Caco-2 (cell line): ENCODE measurements around the gene LRIT1. TPM values are rescaled to one million over a fixed set of nuclear protein-coding genes. Genes with fewer than 3 reads are reported as not detected.
A peak's percentile ranks its signal among the peaks of the same experiment; 100 is the strongest.

Experiments
- BruUV-seq: library from RNA; stranded (reverse); fragments of 400-500 nt; replicated peaks from 2 replicates; lab custom pipeline; 2021; lab: Mats Ljungman, UMichigan
- CTCF ChIA-PET: fragments of 300-600 bp; sonication (Branson Sonifier 250); formaldehyde crosslinking; loops from one replicate; lab custom pipeline; 2022; ENCODE audit warnings: antibody characterized with exemption; lab: Charles Lee
- POLR2A ChIA-PET: fragments of 300-600 bp; sonication (Branson Sonifier 250); formaldehyde crosslinking; loops from one replicate; lab custom pipeline; 2022; ENCODE audit warnings: antibody characterized with exemption; lab: Charles Lee
- DNase-seq, 2 experiments: peaks; one replicate each; pipeline versions ENCODE4 v3.0.0 to v3.0.0-alpha.2; 2020 to 2022
- H3K27me3 ChIP-seq: replicated peaks from 2 replicates; pipeline ENCODE4 v1.6.0; 2011; ENCODE audit warnings: low read length; ENCODE audit not compliant: control insufficient read depth, insufficient read depth
- H3K36me3 ChIP-seq: 2 replicates; pipeline ENCODE4 v1.5.1; 2011; ENCODE audit warnings: low read length; ENCODE audit not compliant: control insufficient read depth, insufficient read depth
- H3K4me1 ChIP-seq: fragments of 250-450 bp; sonication (Bioruptor Pico); 2 replicates; pipeline ENCODE4 v1.5.1; 2020; ENCODE audit warnings: mild to moderate bottlenecking
- H3K4me3 ChIP-seq: 2 replicates; pipeline ENCODE4 v1.5.1; 2011; ENCODE audit warnings: low read depth, mild to moderate bottlenecking, control low read depth, low read length
- H3K9me3 ChIP-seq: fragments of 250-450 bp; sonication (Bioruptor Pico); 2 replicates; pipeline ENCODE4 v1.5.1; 2020; ENCODE audit warnings: mild to moderate bottlenecking, moderate library complexity
- H3K27ac Mint-ChIP-seq: one replicate; pipeline ENCODE4 v1.8.0; 2022; ENCODE audit warnings: mixed read lengths; ENCODE audit not compliant: unreplicated experiment
- H3K27me3 Mint-ChIP-seq: one replicate; pipeline ENCODE4 v1.8.0; 2022; ENCODE audit warnings: mixed read lengths; ENCODE audit not compliant: insufficient read depth, unreplicated experiment
- H3K36me3 Mint-ChIP-seq: one replicate; pipeline ENCODE4 v1.8.0; 2022; ENCODE audit warnings: mild to moderate bottlenecking, mixed read lengths; ENCODE audit not compliant: insufficient read depth, unreplicated experiment
- H3K4me1 Mint-ChIP-seq: one replicate; pipeline ENCODE4 v1.8.0; 2022; ENCODE audit warnings: low read depth, mixed read lengths; ENCODE audit not compliant: unreplicated experiment
- H3K4me3 Mint-ChIP-seq: one replicate; pipeline ENCODE4 v1.8.0; 2022; ENCODE audit warnings: mild to moderate bottlenecking, moderate library complexity, mixed read lengths; ENCODE audit not compliant: unreplicated experiment
- H3K9me3 Mint-ChIP-seq: one replicate; pipeline ENCODE4 v1.8.0; 2022; ENCODE audit warnings: mixed read lengths; ENCODE audit not compliant: unreplicated experiment
- intact Hi-C: fragments of 100-400 bp; cut with micrococcal nuclease; formaldehyde crosslinking; loops from one replicate; pipeline ENCODE4 v1.10.0; 2022; ENCODE audit not compliant: unreplicated experiment
- total RNA-seq: library from RNA; stranded (reverse); gene quantifications from 2 replicates; pipeline ENCODE4 v1.2.3, GENCODE V29; 2022
- TF ChIP-seq, protein P1 (sequence below), 2 experiments: fragments of 200-600 bp in 1 of 2; IDR thresholded peaks; 1 replicate in 1 of 2; 2 replicates in 1 of 2; pipeline versions ENCODE4 v1.5.1 to v1.8.0; 2011 to 2022; ENCODE audit warnings: antibody characterized with exemption in 1 of 2, control low read depth in 1 of 2, inconsistent platforms in 1 of 2, low read depth in 1 of 2, low read length in 1 of 2, mild to moderate bottlenecking in 1 of 2, moderate library complexity in 1 of 2; ENCODE audit not compliant: insufficient read depth in 1 of 2, severe bottlenecking in 1 of 2, unreplicated experiment in 1 of 2

The LRIT1 gene
- total RNA-seq, 1 experiment from 2014 or later, result not detected

DNA sequence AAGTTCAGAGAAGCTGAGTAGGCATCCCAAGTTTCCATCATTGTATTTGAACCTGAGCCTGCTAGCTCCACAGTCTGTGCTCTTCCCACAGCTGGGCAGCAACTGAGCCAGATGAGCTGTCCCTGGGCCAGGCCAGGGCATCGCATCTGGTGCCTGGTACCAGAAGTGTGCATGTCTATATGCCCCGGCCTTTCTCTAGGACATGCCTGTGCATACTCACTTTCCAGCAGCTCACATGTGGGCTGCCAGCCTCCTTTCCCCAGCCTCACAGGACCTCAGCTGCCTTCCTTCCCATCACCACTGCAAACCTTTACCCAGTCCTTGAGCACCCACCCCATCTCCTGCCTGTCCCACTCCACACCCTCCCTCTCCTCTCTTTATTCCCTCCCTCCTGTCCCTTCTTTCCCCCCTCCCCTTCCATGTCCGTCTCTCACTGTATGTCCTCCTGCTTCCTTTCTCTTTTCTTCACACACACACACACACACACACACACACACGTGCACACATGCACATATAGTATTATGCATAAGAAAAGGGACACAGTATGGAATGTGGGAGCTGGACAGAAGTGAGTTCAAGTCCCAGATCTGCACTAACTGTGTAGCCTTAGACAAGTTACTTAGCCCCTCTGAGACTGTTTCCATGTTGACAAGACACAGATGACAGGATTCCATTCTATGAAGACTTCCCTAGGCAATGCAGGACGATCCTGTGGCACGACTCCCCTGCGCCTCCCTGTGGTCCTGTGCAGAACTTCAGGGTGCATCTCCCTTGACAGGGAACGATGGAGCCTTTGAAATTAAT lies 36.1 kb downstream of the LRIT1 start:
- POLR2A ChIA-PET, result no interaction called here
- H3K4me1 ChIP-seq, result no peaks in the 10 kb centered on the region
- Mint-ChIP-seq H3K27me3 (peaks cover 28% of the 10 kb centered on the region), H3K4me1 (no peaks in the 10 kb centered on the region), H3K9me3 (no peaks in the 10 kb centered on the region), H3K36me3 (no peaks in the 10 kb centered on the region), H3K27ac (no peak overlapping the region), H3K4me3 (no peak overlapping the region)
- TF ChIP-seq, protein P1, sequence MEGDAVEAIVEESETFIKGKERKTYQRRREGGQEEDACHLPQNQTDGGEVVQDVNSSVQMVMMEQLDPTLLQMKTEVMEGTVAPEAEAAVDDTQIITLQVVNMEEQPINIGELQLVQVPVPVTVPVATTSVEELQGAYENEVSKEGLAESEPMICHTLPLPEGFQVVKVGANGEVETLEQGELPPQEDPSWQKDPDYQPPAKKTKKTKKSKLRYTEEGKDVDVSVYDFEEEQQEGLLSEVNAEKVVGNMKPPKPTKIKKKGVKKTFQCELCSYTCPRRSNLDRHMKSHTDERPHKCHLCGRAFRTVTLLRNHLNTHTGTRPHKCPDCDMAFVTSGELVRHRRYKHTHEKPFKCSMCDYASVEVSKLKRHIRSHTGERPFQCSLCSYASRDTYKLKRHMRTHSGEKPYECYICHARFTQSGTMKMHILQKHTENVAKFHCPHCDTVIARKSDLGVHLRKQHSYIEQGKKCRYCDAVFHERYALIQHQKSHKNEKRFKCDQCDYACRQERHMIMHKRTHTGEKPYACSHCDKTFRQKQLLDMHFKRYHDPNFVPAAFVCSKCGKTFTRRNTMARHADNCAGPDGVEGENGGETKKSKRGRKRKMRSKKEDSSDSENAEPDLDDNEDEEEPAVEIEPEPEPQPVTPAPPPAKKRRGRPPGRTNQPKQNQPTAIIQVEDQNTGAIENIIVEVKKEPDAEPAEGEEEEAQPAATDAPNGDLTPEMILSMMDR (IDR thresholded peaks at IDR 0.05; ENCODE audit: insufficient read depth in 1 of 2, low read depth in 1 of 2, low read length in 1 of 2, severe bottlenecking in 1 of 2, unreplicated experiment in 1 of 2), result peak; percentile 74 to 88
- H3K36me3 ChIP-seq, result no peaks in the 10 kb centered on the region
- DNase-seq, result peak; percentile 59 to 70
- no TSS peak for BruUV-seq
- H3K27me3 ChIP-seq, result no peaks in the 10 kb centered on the region; the same call in 1 of the 2 replicates
- no peak overlapping the region for H3K4me3 ChIP-seq
- H3K9me3 ChIP-seq, result no peaks in the 10 kb centered on the region
- CTCF ChIA-PET, result interaction anchor here (0.8 to 1.2 kb wide), 2 partner anchors 57 to 392 kb away, joined by 3 read pairs; no protein-coding TSS in a partner anchor
- intact Hi-C loops, result loop anchor here (1.0 kb wide), 3 partner anchors 45 to 146 kb away; no protein-coding TSS in a partner anchor

DNA sequence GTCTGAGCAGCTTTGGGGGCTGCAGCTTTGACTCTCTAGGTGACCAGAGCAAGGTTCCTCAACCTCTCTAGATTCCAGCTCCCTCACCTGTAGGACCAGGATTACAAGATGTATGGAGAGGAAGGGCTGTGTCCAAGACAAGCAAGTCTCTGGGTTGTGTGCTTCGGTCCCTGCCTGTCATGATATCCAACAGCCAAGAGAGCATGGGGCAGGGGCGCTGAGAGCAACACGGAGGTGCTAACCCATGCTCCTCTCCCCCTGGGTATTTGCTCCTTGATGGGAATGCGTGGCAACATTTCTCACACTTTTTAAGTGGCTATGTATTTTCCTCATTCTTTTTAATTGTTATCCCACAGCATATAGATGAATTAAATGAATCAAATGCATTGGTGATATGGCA lies 36.7 kb downstream of the LRIT1 start:
- BruUV-seq, result no TSS peak
- Histone ChIP-seq H3K4me1 (no peaks in the 10 kb centered on the region), H3K36me3 (no peaks in the 10 kb centered on the region), H3K4me3 (no peak overlapping the region), H3K9me3 (no peaks in the 10 kb centered on the region), H3K27me3 (no peaks in the 10 kb centered on the region; the same call in 1 of the 2 replicates)
- TF ChIP-seq, protein P1 (IDR thresholded peaks at IDR 0.05; ENCODE audit: insufficient read depth in 1 of 2, low read depth in 1 of 2, low read length in 1 of 2, severe bottlenecking in 1 of 2, unreplicated experiment in 1 of 2), result no peak
- H3K36me3 Mint-ChIP-seq, result no peaks in the 10 kb centered on the region
- H3K27ac Mint-ChIP-seq, result no peak overlapping the region
- intact Hi-C loops, result loop anchor here (1.0 kb wide), 3 partner anchors 44 to 145 kb away; no protein-coding TSS in a partner anchor
- no peaks in the 10 kb centered on the region for H3K9me3 Mint-ChIP-seq
- H3K4me3 Mint-ChIP-seq, result no peak overlapping the region
- no peaks in the 10 kb centered on the region for H3K4me1 Mint-ChIP-seq
- CTCF ChIA-PET, result interaction anchor here (0.8 to 1.2 kb wide), 2 partner anchors 57 to 393 kb away, joined by 3 read pairs; no protein-coding TSS in a partner anchor
- DNase-seq, result no peak
- POLR2A ChIA-PET, result no interaction called here
- H3K27me3 Mint-ChIP-seq, result peaks cover 30% of the 10 kb centered on the region

DNA sequence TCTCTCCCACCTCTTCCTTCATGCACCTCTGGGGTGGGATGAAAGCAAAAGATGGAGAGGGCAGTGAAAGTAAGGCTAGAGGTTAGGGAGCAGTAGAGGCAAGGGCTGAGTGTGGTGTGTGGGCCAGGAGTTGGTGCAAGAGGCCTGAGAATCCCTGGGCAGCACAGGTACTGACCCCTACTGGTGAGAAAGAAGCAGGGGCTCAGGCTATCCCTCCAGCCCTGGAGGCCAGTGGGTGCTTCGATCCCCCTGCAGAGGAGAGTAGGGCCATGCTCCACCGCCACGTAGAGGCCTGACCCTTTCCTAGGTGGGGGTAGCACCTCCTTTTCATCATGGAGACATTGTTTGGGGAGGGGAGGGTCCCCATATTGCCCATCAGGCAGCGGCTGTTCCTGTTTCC lies 37.2 kb downstream of the LRIT1 start:
- Mint-ChIP-seq H3K36me3 (no peaks in the 10 kb centered on the region), H3K27ac (no peak overlapping the region), H3K9me3 (no peaks in the 10 kb centered on the region), H3K27me3 (peaks cover 30% of the 10 kb centered on the region), H3K4me1 (no peaks in the 10 kb centered on the region), H3K4me3 (no peak overlapping the region)
- no TSS peak for BruUV-seq
- no peak for DNase-seq
- intact Hi-C loops, result no loop called here
- H3K36me3 ChIP-seq, result no peaks in the 10 kb centered on the region
- TF ChIP-seq, protein P1 (IDR thresholded peaks at IDR 0.05; ENCODE audit: insufficient read depth in 1 of 2, low read depth in 1 of 2, low read length in 1 of 2, severe bottlenecking in 1 of 2, unreplicated experiment in 1 of 2), result peak; percentile 7 to 25
- H3K4me1 ChIP-seq, result no peaks in the 10 kb centered on the region
- CTCF ChIA-PET, result no interaction called here
- POLR2A ChIA-PET, result no interaction called here
- H3K9me3 ChIP-seq, result no peaks in the 10 kb centered on the region
- no peak overlapping the region for H3K4me3 ChIP-seq
- no peaks in the 10 kb centered on the region; the same call in 1 of the 2 replicates for H3K27me3 ChIP-seq
